Dermis microvascular lymphatic vessel endothelial cell (primary cell): ENCODE data around the gene GTF3C1. TPM values are rescaled to one million over a fixed set of nuclear protein-coding genes. Genes with fewer than 3 reads are reported as not detected.
"Not testable (repeated sequence)": the region's sequence is repeated elsewhere in the genome, so short reads cannot be mapped to it uniquely, and the experiment has no call there.

Experiments used
- DNase-seq, 2 donors: peaks; one replicate each; pipeline versions ENCODE4 v3.0.0 to v3.0.0-alpha.2; 2010; ENCODE audit warnings: low read depth in 2 of 2
- total RNA-seq: library from RNA; depleted of rRNA; stranded (reverse); fragments of >200 nt; gene quantifications from 2 replicates; pipeline ENCODE4 v1.2.1, GENCODE V29; 2014

Gene GTF3C1
- total RNA-seq, 1 donor from 2014 or later = 51.9 TPM

- DNase-seq = no peak
These were observed 84.9 kb downstream of the GTF3C1 start for GRCh38 chr16:27464626-27465482.

GRCh38 chr16:27463741-27464591 lies 85.7 kb downstream of the GTF3C1 start:
- no peak for DNase-seq

GRCh38 chr16:27462846-27463682 lies 86.6 kb downstream of the GTF3C1 start:
- no peak for DNase-seq

GRCh38 chr16:27462200-27462845 lies 87.4 kb downstream of the GTF3C1 start:
- no peak for DNase-seq

GRCh38 chr16:27461483-27462171 lies 88.1 kb downstream of the GTF3C1 start:
- peak; percentile 45 to 82 for DNase-seq

GRCh38 chr16:27460663-27461482 lies 88.8 kb downstream of the GTF3C1 start:
- peak in 1 of 2 donors; percentile 28 for DNase-seq

GRCh38 chr16:27460213-27460612 lies 89.5 kb downstream of the GTF3C1 start:
- DNase-seq = no peak

GRCh38 chr16:27458987-27459688 lies 90.6 kb downstream of the GTF3C1 start:
- DNase-seq = no peak

- no peak for DNase-seq
These were observed 91.5 kb downstream of the GTF3C1 start for GRCh38 chr16:27458258-27458657.

- not testable (repeated sequence) for DNase-seq
These were observed 92.2 kb downstream of the GTF3C1 start for GRCh38 chr16:27457605-27457900.

GRCh38 chr16:27455700-27456099 lies 94.0 kb downstream of the GTF3C1 start:
- DNase-seq = peak in 1 of 2 donors; percentile 73

- no peak for DNase-seq
These were observed 96.3 kb downstream of the GTF3C1 start for GRCh38 chr16:27453494-27453825.

- no peak for DNase-seq
These were observed 96.9 kb downstream of the GTF3C1 start for GRCh38 chr16:27452569-27453493.

- DNase-seq = no peak
These were observed 99.5 kb downstream of the GTF3C1 start for GRCh38 chr16:27450196-27450549.

GRCh38 chr16:27449434-27450195 lies 100.1 kb downstream of the GTF3C1 start:
- peak in 1 of 2 donors; percentile 44 for DNase-seq

- no peak for DNase-seq
These were observed 100.9 kb downstream of the GTF3C1 start for GRCh38 chr16:27448532-27449433.
